Measurements from ENCODE around the gene ERN2. TPM values are rescaled to one million over a fixed set of nuclear protein-coding genes. Genes with fewer than 3 reads are reported as not detected.

The ERN2 gene
- total and polyA plus RNA-seq, 2 experiments from 2014 or later, result 0.44 to 0.54 TPM

- peaks cover 5% of the 10 kb centered on the region for H3K4me1 ChIP-seq (ENCODE audit: low read depth)
- no peaks in the 10 kb centered on the region for H3K9me3 ChIP-seq (ENCODE audit: low read depth)
- no peak overlapping the region for H3K27ac ChIP-seq
- no peaks in the 10 kb centered on the region for H3K27me3 ChIP-seq
- peak in 1 of 2 donors; percentile 79 for DNase-seq (ENCODE audit: low read depth in 1 of 2, low spot score in 1 of 2)
- peaks cover 53% of the 10 kb centered on the region for H3K36me3 ChIP-seq
- TF ChIP-seq CTCF (IDR thresholded peaks at IDR 0.05; ENCODE audit: low read depth, low read length), result no peak
- no peak overlapping the region for H3K4me3 ChIP-seq
Measured at GRCh38 chr16:23682181-23682580, 30.8 kb downstream of the ERN2 start.

GRCh38 chr16:23679986-23680336 is 33.1 kb downstream of the ERN2 start:
- Histone ChIP-seq H3K4me3 (peak overlapping the region; percentile 47), H3K4me1 (ENCODE audit: low read depth) (peaks cover 5% of the 10 kb centered on the region), H3K27me3 (no peaks in the 10 kb centered on the region), H3K9me3 (ENCODE audit: low read depth) (no peaks in the 10 kb centered on the region), H3K27ac (no peak overlapping the region), H3K36me3 (peaks cover 36% of the 10 kb centered on the region)
- TF ChIP-seq CTCF (IDR thresholded peaks at IDR 0.05; ENCODE audit: low read depth, low read length), result no peak
- DNase-seq (ENCODE audit: low read depth in 1 of 2, low spot score in 1 of 2), result no peak

- peak overlapping the region; percentile 10 for H3K27ac ChIP-seq
- TF ChIP-seq CTCF (IDR thresholded peaks at IDR 0.05; ENCODE audit: low read depth, low read length), result no peak
- H3K36me3 ChIP-seq, result peaks cover 33% of the 10 kb centered on the region
- H3K27me3 ChIP-seq, result no peaks in the 10 kb centered on the region
- peaks cover 9% of the 10 kb centered on the region for H3K4me1 ChIP-seq (ENCODE audit: low read depth)
- DNase-seq (ENCODE audit: low read depth in 1 of 2, low spot score in 1 of 2), result peak; percentile 43 to 54
- peak overlapping the region; percentile 47 for H3K4me3 ChIP-seq
- H3K9me3 ChIP-seq (ENCODE audit: low read depth), result no peaks in the 10 kb centered on the region
Measured at GRCh38 chr16:23679274-23679985, 33.6 kb downstream of the ERN2 start.

GRCh38 chr16:23678430-23679273 is 34.4 kb downstream of the ERN2 start, which contains the start of gene PLK1:
Gene PLK1 (plus strand): TSS chr16:23678889. CDS start chr16:23678933, 44 bp downstream.
- peak within 1 kb of the TSS; percentile 47 for H3K4me3 ChIP-seq
- H3K27ac ChIP-seq, result peak within 1 kb of the TSS; percentile 10
- H3K4me1 ChIP-seq (ENCODE audit: low read depth), result peaks cover 11% of the 10 kb centered on the region
- no peaks in the 10 kb centered on the region for H3K27me3 ChIP-seq
- H3K36me3 ChIP-seq, result peaks cover 25% of the 10 kb centered on the region
- TF ChIP-seq CTCF (IDR thresholded peaks at IDR 0.05; ENCODE audit: low read depth, low read length), result peak; percentile 57
- DNase-seq (ENCODE audit: low read depth in 1 of 2, low spot score in 1 of 2), result peak; percentile 87 to 92
- H3K9me3 ChIP-seq (ENCODE audit: low read depth), result no peaks in the 10 kb centered on the region

- no peaks in the 10 kb centered on the region for H3K27me3 ChIP-seq
- H3K27ac ChIP-seq, result no peak overlapping the region
- no peak for DNase-seq (ENCODE audit: low read depth in 1 of 2, low spot score in 1 of 2)
Measured at GRCh38 chr16:23676924-23677480, 36.0 kb downstream of the ERN2 start.

More at GRCh38 chr16:23676924-23677480, 36.0 kb downstream of the ERN2 start:
- H3K4me1 ChIP-seq (ENCODE audit: low read depth), result peaks cover 11% of the 10 kb centered on the region
- H3K4me3 ChIP-seq, result no peak overlapping the region
- no peak for TF ChIP-seq CTCF (IDR thresholded peaks at IDR 0.05; ENCODE audit: low read depth, low read length)
- peaks cover 21% of the 10 kb centered on the region for H3K36me3 ChIP-seq
- H3K9me3 ChIP-seq (ENCODE audit: low read depth), result no peaks in the 10 kb centered on the region

All from cardiac muscle cell (in vitro differentiated cells and primary cell).